NB4 (cell line): Measurements from ENCODE around the gene GLYATL3.

Experiments
- DNase-seq: peaks from one replicate; pipeline ENCODE4 v3.0.0; 2010; ENCODE audit warnings: low read depth
- H3K4me3 ChIP-seq: one replicate; pipeline ENCODE4 v1.5.1; 2011; ENCODE audit warnings: mild to moderate bottlenecking, low read depth, low read length, moderate library complexity
- MYC ChIP-seq: IDR thresholded peaks from 2 replicates; pipeline ENCODE4 v1.6.1; 2011; ENCODE audit warnings: low read depth, low read length
- POLR2A ChIP-seq: IDR thresholded peaks from 2 replicates; pipeline ENCODE4 v1.6.1; 2011; ENCODE audit warnings: mild to moderate bottlenecking; ENCODE audit not compliant: insufficient read length; ENCODE audit errors: extremely low read depth
- TF ChIP-seq, protein P1 (sequence below): IDR thresholded peaks from one replicate; pipeline ENCODE4 v1.5.1; 2012; ENCODE audit warnings: low read depth, low read length
- TF ChIP-seq, protein P2 (sequence below): IDR thresholded peaks from 2 replicates; pipeline ENCODE4 v1.6.1; 2011; ENCODE audit warnings: low read depth, low read length

GLYATL3 gene

DNA sequence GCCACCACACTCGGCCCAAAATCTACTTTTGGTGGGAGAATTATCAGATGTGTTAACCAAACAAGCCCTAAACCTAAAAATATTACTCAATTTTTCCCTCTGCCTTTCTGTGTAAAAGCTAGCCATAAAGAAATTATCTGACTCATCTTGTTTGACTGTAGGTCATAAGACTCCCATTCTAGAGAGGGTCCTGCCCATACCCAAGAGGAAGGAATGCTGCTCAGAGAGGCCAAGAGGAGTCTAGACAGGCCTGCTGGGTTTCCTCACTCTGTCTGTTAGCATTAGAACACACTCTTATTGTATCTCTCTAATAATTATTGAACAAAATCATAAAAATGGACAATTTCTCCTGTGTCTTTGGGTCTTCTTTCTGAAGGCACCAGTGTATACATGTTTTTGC lies 76.9 kb downstream of the GLYATL3 start:
- no peak for TF ChIP-seq POLR2A
- TF ChIP-seq, protein P1, sequence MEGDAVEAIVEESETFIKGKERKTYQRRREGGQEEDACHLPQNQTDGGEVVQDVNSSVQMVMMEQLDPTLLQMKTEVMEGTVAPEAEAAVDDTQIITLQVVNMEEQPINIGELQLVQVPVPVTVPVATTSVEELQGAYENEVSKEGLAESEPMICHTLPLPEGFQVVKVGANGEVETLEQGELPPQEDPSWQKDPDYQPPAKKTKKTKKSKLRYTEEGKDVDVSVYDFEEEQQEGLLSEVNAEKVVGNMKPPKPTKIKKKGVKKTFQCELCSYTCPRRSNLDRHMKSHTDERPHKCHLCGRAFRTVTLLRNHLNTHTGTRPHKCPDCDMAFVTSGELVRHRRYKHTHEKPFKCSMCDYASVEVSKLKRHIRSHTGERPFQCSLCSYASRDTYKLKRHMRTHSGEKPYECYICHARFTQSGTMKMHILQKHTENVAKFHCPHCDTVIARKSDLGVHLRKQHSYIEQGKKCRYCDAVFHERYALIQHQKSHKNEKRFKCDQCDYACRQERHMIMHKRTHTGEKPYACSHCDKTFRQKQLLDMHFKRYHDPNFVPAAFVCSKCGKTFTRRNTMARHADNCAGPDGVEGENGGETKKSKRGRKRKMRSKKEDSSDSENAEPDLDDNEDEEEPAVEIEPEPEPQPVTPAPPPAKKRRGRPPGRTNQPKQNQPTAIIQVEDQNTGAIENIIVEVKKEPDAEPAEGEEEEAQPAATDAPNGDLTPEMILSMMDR, result no peak
- TF ChIP-seq MYC, result no peak
- TF ChIP-seq, protein P2, sequence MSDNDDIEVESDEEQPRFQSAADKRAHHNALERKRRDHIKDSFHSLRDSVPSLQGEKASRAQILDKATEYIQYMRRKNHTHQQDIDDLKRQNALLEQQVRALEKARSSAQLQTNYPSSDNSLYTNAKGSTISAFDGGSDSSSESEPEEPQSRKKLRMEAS, result no peak
- no peak overlapping the region for H3K4me3 ChIP-seq
- DNase-seq, result no peak
